GM19023 (cell line): ENCODE results near the gene USH1C.

ENCODE experiments used
- ATAC-seq: cut with Tn5 transposase; IDR thresholded peaks from one replicate; pipeline ENCODE4 v1.9.1; 2021; ENCODE audit warnings: mild to moderate bottlenecking, moderate library complexity; ENCODE audit not compliant: unreplicated experiment

Gene USH1C

GRCh38 chr11:17550450-17551346 lies 6.5 kb upstream of the USH1C start:
- no peak for ATAC-seq

GRCh38 chr11:17548444-17548843 lies 4.2 kb upstream of the USH1C start:
- ATAC-seq = no peak

- ATAC-seq = no peak
Measured at GRCh38 chr11:17547932-17548331, 3.7 kb upstream of the USH1C start.

DNA sequence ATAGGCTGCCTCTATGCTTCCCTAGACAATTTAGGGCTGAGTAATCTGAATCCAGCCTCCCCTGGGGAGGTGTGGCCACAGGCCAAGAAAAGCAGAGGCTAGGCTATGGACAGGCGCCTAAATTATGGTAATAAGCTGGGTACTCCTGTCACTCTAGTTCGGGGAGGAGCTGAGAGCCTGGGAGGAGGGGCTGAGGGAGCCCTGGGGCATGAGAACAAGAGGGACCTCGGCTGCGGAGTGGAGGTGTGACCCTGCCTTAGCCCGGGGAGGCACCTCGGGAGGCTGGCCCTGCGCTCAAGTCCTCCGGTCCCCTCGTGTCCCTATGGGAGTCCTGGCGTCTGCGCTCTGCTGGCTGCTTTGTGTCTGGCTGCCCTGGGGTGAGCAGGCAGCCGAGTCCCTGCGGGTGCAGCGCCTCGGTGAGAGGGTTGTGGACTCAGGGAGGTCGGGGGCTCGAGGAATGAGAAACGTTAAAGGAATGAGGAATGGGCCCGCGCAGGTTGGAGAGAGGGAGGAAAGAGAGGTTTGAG lies 2.9 kb upstream of the USH1C start, which contains the start of gene OTOG:
Gene OTOG (plus strand): TSS at position 209 of the 527 bp plus-strand sequence. CDS start 114 bp downstream, at position 323.
- no peak for ATAC-seq

DNA sequence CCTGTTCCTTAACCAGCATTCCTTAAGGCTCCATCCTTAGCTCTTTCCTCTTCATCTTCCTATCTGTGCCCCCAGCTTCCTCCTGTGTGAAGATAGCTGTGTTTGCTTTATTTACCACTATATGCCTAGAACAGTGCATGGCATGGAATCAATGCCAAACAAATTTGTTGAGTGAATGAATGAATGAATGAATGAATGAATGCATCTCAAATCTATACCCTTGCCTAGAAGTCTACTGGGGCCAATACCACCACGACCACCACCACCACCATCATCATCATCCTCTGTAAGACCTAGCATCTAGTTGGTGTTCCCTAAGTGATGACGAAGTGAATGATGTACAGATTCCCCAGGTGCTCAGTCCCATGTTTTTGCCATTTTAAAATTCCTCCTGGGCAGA lies 2.0 kb upstream of the USH1C start:
- no peak for ATAC-seq

DNA sequence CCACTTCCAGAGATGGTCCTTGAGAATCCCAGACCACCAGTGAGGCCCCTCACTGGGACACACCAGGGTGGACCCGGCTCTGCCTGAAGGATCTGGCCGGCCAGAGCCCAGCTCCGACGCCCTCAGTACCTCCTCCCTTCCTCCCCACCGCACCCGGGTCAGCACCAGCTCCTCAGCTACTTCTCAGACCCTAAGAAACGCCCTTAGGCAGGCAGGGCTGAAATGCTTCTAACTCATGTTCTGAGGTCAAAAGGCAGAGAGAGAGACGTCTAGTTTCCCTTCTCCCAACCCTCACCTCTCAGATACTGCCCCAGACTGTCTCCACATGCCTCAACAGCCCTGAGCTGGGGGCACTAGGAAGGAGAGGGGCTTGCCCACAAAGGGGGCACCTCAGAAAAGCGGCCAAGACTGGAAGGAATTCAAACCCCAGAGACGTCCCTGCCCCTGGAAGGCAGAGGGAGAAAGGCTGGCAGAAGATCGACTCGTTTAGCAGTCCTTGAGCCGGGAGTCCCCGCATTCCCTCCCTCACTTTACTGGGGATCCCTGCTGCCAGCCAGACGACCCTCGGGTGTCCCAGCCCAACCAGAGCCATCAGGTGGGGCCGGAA lies 539 bp downstream of the USH1C start:
- no peak for ATAC-seq

DNA sequence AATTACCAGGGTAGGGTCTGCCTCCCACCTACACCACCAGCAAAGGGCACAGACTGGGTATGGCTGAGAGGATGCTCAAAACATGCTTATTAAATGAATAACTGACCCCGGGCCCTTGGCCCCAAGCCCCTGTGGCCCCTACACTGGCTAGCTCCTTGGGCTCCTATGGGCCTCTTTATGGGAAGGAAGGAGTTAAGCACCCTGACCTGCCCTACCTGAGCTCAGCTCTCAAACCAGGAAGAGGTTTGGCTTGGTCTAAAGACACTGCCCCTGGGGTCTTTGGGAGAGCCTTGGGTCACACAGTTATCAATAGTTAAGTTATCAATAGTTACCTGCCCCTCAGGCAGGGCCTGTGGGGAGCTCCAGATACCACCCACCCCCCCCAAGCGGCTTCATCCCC lies 1.2 kb downstream of the USH1C start:
- ATAC-seq = no peak

DNA sequence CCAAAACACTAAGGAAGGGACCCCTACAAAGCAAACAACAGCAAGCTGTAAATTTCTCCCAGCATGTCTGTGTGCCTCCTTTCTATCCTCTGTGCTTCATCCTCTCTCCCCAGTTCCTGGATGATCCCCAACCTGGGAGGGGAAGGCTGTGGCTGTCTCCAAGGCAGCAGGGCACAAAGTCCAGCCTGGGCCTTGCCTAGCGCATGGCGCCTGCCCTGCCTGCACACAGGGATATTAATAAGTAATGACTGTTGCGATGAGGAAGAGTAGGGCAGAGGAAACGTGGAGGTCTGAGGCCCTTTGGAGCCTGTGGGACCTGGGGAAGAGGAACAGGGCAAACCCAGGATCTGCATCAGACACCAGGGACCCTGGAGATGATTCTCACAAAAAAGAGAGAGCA lies 2.0 kb downstream of the USH1C start:
- ATAC-seq = no peak

DNA sequence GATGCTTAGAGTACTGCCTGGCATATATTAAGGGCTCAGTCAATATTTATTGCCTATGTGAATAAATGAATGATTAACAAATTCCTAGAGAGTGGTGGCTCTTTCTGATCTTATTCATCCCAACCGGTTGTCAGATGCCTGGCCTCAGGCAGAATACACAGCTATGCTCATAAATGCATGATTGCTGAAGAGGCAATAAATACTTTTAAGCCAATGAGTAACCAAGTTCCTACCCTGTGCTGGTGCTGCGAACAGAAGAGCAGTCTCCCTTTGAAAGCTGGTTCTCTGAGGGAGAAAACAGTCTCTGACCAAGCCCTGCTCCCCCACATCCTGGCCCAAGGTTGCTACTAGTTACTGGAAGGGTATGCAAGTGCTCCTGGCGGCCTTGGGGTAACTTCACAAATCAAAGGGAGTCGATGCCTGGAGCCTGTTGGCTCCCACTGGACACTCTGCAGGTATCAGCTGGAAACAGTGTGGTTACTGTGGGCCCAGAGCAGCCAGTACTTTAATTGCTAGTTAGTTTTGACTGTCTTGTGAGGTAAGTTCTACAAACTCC lies 2.8 kb downstream of the USH1C start:
- ATAC-seq = no peak

DNA sequence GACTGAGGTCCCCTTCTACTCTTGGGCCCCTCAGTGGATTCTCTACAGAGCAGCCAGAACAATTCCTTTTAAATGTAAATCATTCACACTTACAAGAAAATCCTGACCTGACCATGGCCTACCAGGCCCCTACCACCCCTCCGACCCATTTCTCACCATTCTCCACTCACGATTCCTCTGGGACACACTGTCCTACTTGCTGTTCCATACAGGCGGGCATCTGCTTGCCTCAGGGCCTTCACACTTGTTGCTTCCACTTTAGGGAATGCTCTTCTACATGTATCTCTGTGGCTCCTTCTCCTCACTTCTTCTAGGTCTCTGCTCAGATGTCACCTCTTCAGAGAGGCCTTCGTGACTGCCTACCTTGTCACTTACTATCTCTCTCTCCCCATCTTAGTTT lies 3.4 kb downstream of the USH1C start:
- ATAC-seq = no peak

DNA sequence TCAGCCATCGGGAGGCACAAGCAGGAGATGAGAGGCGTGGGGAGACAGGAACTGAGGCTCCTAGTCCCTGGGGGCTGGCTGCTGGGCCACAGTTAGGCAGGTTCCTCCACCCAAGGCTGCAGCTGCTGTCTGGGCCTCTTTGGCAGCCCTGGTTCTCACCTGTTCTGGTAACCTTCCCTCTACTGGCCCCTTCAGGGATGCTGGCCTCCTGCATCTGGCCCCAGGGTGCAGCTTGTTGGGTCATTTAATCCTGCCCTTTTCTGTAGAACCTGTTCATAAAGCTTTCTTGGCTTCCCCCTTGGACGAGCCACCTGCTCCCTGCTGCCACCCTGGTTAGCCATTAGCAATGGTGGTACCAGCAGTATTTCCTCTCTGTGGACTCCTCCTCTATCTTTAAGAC lies 5.5 kb downstream of the USH1C start:
- no peak for ATAC-seq

GRCh38 chr11:17538054-17538453 lies 6.2 kb downstream of the USH1C start:
- ATAC-seq = no peak

- no peak for ATAC-seq
Measured at GRCh38 chr11:17537261-17537660, 7.0 kb downstream of the USH1C start.

DNA sequence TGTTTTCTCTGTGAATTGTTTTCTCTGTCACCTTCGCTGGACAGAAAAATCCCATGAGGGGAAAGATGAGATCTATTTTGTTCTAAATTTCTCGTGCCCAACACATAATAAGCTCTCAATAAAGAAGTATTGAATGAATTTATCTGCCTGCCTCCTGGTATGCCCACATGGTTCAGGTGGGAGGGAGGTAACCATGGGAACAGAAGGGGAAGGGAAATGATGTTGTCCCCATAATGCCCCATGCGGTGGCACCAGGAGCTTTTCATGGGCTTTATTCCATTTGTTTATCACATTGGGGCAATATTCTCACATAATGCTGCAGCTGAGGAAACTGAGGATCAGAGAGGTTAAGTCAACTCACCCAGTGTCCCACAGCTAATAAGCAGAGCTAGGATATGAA lies 8.7 kb downstream of the USH1C start:
- ATAC-seq = no peak

GRCh38 chr11:17533778-17534415 lies 10.3 kb downstream of the USH1C start:
- ATAC-seq = no peak

GRCh38 chr11:17533341-17533740 lies 10.9 kb downstream of the USH1C start:
- no peak for ATAC-seq

- no peak for ATAC-seq
Measured at GRCh38 chr11:17532784-17533183, 11.4 kb downstream of the USH1C start.

GRCh38 chr11:17531636-17532113 lies 12.5 kb downstream of the USH1C start:
- no peak for ATAC-seq

- ATAC-seq = no peak
Measured at GRCh38 chr11:17531071-17531600, 13.1 kb downstream of the USH1C start.

DNA sequence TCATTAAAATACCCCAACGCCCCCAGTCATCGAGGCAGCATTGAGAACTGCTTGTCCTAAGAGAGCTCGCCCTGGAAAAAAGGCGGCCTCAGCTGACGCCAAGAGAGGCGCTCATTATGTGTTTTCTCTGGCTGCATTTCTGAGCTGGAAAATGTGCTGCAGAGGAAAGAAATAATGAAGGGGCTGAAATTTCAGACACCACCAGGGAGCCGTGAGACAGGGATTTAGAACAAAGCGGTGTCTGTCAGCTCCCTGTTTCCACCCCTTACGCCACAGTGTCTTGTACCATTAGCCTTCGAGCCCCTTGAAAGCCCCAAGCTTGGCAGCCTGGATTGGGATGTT lies 14.4 kb downstream of the USH1C start:
- no peak for ATAC-seq
